NCI-H2029 treated with DMSO at 0.1 percent for 48 hours (cell line): Measurements from ENCODE around the gene WDR64.

Source experiments
- DNase-seq: peaks from one replicate; lab custom pipeline; 2025; lab: John Stamatoyannopoulos, UW

WDR64 gene

DNA sequence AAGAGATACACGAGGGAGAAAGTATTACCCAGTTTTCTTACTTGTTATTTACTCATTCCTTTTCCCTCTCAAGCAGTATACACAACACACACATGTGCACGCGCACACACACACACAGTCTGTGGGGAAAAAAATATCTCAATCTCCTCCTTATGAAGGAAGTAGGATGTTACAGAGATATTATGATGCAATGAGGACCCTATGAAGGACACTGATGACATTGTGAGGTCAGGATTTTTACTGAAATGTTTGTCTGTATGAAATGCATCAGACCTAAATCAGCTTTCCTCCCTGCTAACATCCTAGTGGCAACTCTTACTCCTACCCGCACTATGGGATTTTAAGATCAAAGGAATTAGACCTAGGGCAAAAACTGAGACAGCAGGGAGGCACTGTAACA, at the start of gene WDR64:
Gene WDR64, plus strand, starts transcription at position 270 of the 400 bp plus-strand sequence. CDS start 204 bp downstream, outside the sequence.
- DNase-seq = no peak

DNA sequence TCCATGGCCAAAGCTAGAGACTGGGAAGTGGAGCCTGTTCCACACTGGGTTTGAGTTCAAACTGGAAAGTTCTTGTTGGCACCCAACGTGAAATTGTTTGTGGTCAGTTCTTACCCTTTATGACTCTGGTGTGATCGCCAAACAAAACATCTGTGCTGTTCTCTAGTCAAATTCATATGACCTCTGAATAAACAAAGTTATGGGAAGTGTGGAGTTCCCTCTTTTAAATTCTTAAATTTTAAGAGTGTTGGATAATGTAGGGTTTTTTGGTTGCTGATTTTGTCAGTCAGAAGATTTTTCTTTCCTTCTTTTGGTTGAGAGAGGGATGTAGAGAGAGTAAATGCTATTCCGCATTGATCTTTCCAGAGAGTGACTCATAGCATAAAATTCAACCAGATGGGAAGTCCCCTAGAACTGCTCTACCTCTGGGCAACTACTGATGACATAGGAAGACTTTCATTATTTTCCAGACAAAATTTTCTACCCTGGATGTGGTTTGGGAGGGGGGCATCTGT, 48.3 kb upstream of the WDR64 start:
- DNase-seq = no peak

DNA sequence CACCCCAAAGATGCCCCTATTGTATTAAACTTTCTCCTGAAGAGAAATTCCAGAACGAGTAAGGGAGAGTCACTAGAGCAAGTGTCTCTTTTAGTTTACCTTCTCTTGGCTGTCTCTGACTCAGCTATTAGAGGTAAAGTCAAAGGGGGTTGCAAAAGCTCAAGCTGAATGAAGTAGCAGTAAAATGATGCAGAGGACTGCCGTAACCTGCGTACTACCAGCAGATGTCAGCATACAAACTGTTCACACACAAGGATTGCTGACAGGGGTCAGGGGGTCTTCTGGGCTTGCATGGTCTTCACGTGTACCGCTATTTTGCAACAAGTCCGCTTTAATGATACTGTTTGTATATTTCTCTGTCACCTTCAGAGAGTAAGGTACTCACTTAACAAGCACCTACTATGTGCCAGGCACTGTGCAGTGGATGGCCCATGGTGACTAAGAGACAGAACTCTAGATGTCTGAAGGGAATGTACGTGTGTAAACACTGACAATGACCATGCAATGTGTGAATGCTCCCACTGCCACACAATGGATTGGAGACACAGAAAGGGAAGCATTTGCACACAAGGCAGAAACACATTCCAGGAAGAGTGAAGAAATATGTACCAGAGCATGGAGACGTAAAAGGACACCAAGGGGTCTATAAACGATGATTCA, 46.8 kb upstream of the WDR64 start:
- no peak for DNase-seq

DNA sequence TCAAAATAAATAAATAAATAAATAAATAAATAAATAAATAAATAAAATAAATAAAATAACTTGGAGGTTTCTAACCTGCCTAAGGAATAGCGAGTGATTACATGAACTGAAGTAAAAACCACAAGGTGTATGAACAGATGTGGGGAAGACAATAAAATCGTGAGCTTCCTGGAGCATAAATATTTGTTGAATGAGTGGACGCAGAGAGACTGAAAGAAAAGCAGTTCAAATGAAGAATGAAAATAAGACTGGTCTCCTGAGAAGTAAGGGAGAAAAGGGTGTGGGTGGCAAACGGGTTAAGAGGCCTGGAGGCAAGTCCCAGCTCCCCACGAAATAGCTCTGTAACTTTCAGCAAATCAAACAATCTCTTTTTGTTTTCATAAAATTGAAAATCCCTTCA, 45.5 kb upstream of the WDR64 start:
- DNase-seq = no peak

DNA sequence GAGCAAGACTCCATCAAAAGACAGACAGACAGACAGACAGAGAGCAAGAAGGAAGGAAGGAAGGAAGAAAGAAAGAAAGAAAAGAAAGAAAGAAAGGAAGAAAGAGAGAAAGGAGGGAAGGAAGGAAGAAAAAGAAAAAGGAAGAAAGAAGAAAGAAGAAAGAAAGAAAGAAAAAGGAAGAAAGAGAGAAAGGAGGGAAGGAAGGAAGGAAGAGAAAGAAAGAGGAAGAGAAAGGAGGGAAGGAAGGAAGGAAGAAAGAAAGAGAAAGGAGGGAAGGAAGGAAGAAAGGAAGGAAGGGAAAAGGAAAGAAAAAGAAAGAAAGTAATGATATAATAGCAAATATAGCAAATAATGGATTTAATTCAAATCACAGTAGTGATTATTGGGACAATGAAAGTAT, 44.6 kb upstream of the WDR64 start:
- DNase-seq = no peak

DNA sequence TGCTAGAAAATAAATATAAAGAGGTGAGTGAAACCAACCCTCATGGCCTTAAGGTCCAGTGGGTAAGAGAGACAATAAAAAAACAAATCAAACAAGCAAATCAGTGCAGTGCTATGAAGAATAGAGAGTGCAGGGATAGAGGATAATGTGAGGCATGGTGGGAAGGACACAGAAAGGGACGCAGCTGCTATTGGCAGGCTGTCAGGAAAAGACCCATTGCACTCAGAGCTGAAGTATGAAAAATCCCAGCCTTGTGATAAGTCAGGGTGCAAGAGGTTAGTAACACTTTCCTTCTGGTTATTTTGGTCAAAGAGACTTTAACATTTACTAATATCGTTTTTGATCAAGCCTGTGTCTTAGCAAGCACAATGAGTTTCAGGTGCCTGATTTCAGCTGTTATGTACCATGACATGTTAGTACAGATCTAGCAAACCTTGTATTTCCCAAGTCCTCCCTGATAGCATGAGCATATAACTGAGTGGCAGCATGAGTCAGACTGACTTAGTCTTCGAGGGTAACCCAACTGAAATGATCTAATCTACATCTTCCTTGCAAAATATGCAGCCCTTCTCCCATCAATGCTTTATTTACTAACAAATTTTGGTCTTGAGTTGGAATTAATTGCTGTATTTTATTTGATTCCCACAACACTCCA, 43.6 kb upstream of the WDR64 start:
- no peak for DNase-seq

DNA sequence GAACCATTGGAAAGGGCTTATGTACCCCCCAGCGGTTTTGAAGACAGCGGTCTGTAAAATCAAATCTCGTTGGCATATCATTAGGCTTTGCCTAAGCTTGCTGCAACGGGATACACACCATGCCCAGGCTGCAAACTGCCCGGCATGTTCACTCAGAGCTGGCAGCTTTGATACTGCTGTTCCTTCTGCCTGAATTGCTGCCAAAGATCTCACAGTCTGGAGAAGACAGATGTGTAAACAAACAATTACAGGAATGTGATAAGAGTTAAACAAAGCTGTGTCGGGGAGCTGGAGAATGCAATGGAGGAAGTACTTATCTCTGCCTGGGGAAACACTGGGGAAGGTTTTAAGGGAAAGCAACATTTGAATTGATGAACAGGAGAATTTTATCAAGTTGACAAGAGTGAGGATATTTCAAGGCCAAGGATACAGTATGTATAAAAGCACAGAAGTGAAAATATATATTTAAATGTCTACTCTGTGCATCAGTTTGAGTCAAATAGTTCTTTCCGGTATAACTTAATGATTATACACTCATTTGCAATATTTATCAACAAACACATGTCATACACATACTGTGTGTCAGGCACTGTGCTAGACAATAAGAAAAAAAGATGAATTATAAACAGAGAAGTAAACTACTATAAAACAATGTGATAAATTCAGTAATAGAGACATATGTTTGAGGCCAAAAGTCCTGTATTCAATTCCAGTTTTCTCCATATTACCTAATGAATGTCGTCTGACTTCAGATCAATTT, 41.8 kb upstream of the WDR64 start:
- DNase-seq = peak; percentile 85

DNA sequence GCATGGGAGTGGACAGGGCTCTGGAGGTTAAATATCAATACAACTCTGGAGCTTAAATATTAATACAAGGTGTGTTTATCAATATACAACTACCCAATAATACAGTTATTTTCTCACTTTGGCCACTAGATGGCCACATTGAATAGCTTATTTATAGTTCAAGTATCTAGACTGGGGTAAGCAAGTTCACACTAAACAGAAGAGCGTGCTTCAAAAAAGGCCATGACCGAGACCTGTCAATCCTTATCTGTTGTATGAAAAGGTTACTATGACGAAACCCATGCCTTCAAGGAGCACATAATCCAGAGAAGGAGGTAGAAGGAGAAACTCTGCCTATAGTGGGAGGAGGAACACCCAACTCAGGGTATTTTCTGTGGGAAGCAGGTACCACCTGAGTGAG, 41.0 kb upstream of the WDR64 start:
- DNase-seq = peak; percentile 20

DNA sequence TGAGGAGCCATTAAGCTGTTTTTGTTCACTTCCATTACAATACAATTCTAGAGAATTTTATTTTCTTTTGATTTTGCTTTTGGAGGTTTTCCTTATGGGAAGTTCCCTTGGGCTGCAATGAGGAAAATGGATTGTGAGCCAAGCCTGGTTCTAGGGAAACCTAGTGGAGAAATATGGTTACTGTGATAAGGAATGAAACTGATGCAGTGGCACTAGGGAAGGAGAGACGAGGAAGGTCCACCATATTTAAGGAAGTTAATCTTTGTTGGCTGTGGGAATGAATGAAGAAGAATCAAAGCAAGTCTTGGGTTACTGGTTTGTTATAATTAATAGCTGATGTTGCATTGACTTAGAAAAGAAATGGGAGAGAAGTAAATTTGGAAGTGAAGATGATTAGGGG, 40.3 kb upstream of the WDR64 start:
- no peak for DNase-seq

DNA sequence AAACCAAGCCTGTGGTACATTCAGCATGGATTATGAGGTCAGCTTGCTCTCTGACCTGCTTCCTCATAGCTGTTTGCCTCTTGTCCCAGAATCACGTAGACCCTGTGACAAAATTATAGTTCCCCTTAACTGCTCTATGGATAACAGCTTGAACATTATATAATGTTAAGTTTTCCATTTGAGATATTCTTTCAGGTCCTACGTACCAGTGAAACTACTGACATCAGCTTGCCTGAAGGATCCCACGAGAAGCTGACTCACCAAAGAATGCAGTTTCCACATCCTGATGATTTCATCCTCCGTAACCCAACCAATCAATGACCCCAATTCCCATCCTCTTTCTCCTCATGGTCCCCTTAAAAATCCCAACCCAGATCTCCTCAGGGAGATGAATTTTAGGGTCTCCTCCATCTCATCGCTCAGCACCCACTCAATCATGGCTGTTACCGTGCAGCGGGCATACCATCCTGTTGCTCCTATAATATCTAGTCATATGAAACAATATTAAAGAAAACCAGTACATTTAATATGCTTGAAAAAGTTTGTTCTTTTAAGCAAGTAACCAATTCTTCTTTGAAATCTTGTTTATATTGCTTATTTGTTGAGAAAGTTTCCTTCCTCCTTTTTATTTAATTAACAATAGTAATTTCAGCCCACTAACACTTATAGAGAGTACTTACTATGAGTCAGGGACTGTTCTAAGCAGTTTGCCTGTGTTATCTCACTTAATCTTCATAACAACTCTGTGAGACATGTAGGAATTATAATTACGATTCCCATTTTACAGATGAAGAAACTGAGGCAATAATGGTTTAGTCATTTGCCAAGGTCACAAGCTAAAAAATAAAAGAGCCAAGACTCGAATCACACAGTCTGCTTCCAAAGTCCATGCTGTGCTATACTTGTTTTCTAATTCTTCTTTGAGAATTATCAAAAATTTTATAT, 39.3 kb upstream of the WDR64 start:
- DNase-seq = no peak

DNA sequence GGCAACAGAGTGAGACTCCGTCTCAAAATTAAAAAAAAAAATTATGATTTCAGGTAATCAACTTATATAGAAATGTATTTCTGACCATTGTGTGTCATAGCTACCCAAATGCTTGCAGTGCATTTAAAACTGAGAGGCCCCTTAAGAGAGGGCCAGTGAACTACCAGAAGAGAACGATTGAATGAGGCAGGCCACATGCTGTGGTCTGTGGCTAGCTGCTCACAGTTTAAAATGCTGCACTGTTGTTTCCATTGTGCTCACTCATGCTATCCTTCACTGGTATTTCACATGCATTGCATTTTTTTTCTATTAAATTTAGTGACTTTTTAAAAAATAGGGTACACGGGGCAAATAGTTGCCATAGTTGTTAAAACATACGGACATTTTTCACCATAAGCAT, 37.9 kb upstream of the WDR64 start:
- DNase-seq = no peak

DNA sequence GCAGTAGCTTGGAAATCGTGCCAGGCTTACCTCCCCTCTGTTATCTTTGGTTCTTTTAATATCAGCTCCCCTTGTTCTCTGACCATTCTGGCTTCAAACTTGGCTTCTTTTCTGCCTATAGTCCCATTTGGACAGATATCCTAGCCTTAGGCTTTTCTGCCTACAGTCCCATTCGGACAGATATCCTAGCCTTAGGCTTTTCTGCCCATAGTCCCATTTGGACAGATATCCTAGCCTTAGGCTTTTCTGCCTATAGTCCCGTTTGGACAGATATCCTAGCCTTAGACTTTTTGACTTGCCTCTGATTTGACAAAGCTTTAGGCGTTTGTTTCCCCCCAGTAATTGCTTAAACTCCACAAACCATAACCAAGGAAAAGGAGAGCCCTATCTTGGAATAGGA, 37.5 kb upstream of the WDR64 start:
- no peak for DNase-seq

DNA sequence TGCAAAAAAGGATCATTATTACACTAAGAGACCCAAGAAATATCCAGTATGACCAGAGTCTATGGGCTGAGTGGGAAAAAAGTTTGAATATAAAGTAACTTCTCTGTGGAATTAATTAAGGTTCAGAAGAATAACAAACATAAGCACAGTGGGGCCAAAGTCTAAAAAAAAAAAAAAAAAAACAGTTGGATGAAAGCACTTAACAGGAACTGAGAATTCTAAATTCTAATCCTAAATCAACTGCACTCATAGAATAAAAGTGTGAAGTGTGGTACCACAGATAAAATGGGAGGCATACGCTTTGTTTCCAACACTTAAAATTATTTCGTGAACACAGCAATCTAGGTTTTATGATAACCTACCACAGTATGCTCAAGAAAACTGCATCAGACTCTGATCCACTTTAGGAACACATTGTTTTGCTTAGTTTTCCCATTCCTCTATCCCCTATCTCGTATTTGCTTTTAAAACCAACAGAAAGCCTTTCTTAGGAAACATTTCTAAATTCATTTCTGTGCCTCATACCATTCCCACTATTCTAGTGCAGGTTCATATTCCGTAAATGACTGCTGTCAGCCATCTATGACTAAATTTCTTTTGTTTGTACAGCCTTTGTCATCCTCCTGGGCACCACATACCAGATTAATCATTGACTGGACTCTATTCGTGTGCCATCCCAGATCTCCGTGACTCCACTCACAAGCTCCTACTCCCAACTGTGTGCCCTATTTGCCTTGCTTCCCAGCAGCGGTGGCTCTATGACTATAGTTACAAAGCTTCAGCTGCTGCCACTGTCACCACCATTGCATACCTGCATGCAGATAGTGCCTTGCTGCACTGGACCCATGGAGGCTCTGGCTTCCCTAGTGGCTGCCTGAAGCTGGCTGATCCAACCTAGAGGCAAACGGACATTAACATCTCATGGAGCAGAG, 36.8 kb upstream of the WDR64 start:
- DNase-seq = no peak

DNA sequence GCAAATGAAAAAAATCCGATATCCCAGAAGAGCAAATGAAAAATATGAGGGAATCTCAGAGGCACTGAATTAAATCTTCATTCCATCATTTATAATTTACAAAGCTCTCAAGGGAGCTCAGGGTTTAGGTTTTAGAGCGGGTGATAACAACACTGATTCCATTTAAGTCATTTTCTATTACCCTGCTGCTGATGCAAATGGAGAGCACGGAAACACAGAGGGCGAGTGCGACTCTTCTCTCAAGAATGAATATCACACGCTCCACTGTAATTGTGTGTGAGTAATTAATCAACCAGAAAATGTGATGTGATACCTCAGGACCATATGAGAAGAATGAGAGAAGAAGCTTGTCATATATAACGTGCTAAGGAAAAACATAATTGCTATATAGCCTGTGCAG, 34.7 kb upstream of the WDR64 start:
- no peak for DNase-seq

DNA sequence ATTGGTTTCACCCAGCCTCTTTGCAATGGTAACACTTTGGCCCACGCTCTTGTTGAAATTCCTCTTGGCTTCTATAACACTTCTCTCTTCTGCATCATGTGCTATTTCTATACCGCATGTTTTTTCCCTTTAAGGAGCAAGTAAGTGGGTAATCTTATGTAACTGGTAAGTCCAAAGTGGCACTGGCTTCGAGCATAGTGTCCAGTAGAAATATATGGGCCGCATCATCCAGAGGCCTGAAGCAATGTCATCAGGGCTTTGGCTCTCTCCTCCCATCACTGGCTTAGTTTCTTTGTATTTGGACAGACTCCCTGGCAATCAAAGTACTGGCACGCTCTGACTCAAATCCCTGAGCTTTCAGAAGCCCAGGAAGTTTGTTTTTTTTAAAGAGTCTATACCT, 29.4 kb upstream of the WDR64 start:
- no peak for DNase-seq

DNA sequence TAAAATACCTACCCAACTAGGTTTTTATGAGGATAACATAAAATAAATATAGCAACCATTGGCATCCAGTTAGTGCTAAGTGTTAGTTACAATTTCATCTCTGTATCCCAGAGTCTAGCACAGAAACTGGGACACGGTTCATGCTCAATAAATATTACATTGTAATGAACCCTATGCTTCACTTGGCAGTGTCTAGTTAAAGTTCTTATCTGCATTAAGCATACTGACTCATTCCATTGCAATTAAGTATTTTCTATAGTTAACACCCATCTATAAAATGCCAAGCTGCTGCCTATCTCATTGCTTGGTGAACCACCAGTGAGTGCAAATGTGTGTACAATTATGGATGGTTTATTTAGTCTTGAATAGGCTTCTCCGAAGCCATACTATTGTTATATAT, 27.1 kb upstream of the WDR64 start:
- no peak for DNase-seq

DNA sequence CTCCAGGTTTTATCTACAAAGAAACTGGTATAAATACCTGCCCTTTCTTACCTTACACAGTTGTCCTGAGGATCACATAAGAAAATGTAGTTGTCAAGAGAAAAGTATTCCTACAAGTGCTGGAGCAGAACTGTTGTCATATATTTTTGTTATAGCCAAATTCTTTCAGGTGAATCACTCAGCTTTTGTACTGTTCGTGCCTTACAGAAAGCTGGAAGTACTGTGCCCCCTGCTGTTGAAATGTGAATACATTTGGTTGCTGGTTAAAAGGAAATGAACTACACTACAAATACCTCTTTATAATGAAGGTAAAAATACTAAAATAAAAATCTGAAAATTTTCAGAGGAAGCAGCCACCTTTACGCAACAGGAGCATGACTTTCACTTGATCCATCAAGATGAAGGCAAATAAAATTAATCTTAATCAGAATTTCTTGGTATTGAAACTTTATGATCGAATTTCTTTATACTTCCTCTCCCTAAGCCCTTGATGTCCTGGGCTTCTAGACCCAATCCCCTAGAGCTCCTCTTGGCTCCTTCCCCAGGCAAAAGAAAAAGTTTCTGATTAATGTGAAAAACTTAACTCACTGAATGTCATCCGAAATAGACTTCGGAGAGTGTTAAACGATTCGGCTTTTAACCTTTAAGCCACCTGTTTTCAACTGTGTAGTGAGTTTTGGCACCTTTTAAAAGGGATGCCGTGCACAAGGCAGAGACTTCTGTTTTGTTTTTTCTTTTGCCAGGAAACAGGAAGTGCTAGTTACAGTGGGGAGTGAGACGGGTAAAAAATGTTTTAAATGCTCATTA, 24.4 kb upstream of the WDR64 start:
- DNase-seq = no peak

DNA sequence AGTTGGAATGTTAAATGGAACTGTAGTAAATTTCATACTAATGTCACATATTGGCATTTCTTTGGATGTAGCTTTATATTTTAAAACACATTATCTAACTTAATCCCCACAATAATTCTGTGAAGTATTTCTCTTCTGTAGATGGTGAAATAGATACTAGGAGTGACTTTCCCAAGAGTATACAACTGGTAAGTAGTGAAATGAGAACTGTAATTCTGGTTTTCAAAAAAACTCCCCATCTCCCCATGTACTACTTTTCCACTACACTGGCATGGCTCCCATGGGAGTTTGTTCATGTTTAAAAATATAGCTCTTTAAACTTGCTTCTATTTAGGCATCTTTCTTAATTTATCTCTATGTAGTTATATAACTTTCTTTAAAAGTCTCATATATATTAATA, 22.1 kb upstream of the WDR64 start:
- no peak for DNase-seq

DNA sequence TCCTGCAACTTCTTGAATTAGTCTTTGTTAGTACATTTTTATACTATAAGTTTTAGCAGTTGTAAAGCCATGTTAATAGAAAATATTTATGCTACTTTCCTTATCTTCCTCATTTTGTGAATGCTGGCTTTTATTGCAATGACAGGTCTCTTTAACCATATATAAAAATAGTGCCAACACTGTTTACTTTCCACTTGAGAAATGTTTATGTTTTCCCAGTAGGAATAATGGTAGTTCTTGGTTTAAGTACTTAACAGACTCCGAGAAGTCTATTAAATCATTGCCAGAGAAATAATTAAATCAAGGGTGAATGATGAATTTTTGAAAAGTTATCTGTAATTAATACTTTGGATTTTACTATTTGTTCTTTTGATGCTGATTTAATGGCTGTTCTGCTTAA, 21.6 kb upstream of the WDR64 start:
- DNase-seq = no peak

DNA sequence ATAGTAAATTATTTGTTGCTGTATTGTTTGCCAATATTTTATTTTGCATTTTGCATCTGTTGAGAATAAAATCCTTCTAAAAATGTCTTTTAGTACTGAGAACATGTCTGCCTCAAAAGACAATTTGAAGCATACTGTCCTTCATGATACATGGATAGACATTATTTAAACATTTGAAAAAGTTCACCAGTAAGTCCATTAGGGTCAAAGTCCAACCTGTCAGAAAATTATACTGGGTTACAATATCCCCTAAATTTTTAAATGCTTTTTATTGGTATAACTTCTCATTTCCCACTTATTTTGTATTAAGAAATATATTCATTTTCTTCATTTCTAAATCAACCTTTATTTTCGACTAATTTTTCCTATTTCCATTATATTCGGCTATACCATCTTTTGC, 21.2 kb upstream of the WDR64 start:
- DNase-seq = no peak
